GM19438 (cell line): ENCODE results near the gene DAZAP2.
"Not testable (repeated sequence)": the region's sequence is repeated elsewhere in the genome, so short reads cannot be mapped to it uniquely, and the experiment has no call there.

ENCODE experiments used
- ATAC-seq: cut with Tn5 transposase; IDR thresholded peaks from one replicate; pipeline ENCODE4 v1.9.1; 2021; ENCODE audit warnings: low read depth; ENCODE audit not compliant: unreplicated experiment

The DAZAP2 gene

GRCh38 chr12:51291603-51292513 is 53.2 kb downstream of the DAZAP2 start:
- not testable (repeated sequence) for ATAC-seq
